NCI-H2029 treated with DMSO at 0.1 percent for 48 hours (cell line): ENCODE measurements around the gene ZFP28.
A peak's percentile ranks its signal among the peaks of the same experiment; 100 is the strongest.

Experiments
- DNase-seq: peaks from one replicate; lab custom pipeline; 2025; lab: John Stamatoyannopoulos, UW

Gene ZFP28

DNA sequence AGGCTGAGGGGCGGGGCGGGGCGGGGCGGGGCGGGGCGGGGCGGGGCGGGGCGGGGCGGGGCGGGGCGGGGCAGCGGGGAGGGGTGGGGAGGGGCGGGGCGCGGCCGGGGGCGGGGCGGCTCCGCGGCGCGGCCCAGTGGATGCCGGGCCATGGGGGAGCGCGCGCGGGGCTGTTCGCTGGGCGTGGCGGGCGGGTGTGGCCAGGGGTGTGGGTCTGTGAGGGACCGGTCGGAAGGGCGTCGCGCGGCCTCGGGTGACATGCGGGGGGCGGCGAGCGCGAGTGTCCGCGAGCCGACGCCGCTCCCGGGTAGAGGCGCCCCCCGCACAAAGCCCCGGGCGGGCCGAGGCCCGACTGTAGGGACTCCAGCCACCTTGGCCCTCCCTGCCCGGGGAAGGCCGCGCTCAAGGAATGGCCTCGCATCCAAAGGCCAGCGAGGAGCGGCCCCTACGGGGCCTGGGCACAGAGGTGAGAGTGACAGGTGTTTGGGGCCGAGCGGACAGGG, at the start of gene ZFP28:
Gene ZFP28 (plus strand): TSS at position 188 of the 503 bp plus-strand sequence. CDS start 71 bp downstream, at position 259.
- no peak for DNase-seq

DNA sequence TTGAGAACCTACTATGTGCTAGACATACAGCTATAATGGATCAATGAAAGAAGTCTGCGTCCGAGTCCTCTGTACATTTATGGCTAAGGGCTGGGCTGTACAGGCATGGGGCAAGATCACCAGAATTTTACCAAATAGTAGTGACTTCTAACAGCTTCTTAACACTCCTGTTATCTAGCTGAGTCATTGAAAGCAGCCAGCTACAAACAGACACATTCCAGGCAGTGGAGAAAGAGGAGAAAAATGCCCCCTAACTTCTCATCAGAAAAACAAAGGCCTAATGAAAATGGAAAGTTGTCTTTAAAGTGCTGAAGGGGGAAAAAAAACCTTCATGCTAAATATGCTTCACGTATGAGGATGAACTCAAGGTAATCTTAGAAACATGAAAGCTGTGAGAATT, 47.3 kb upstream of the ZFP28 start:
- no peak for DNase-seq

DNA sequence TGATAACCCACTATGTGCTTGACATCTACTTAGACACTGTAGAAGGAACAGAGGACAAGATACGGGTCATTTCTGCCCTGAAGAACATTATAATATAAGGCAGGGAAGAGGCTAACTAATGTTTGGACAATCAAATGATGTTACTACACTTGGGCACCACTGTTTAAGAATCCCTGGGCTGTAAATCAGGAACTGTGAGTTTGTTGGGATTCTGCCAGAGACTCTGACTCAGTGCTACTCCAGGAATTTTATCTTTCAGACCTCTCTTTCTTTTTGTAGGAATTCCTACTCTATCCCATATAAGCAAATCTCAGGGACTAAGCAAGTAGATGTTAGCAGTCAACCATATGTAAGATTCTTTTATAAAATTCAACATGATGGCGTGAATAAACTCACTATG, 34.2 kb upstream of the ZFP28 start:
- no peak for DNase-seq

DNA sequence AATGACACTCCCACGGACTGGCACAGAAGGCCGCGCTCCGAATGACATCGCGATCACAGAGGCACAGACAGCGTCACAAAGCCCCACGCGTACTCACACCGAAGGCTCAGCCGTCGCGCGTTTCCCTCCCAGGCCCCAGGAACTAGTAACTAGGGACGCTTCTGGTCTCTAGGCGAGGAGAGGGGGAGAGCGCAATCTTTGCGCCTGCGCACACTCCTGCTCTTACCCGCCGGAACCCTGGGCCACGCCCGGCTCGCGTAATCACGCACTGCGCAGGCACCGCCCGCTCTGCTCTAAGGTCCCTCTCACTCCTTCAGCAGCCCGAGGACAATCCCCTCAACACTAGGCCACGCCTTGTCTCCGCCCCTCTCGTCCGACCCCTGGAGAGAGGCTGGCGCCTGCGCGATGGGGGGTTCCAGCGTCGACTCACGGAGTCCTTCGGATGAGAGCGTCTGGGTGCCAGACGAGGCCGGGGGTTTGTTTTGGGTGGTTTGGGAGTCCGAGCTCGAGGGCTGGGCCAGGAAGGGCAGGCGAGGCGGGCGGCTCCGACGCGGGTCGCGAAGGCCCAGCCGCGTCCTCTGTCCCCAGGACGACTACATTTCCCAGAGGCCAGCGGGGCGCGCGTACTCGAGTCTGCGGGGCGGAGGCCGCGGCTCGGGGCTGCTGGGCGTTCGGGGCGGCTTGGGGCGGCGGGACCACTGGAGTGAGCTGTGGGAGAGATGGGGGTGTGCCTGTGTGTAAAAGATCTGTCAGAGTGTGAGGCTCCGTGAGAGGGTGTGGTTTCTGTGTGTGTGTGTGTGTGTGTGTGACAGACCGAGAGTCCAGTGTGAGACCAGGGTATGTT, 31.1 kb upstream of the ZFP28 start, which contains the start of gene ZNF471:
Gene ZNF471 (plus strand): TSS at position 410 of the 844 bp plus-strand sequence. CDS start 3,717 bp downstream, outside the sequence.
- no peak for DNase-seq

DNA sequence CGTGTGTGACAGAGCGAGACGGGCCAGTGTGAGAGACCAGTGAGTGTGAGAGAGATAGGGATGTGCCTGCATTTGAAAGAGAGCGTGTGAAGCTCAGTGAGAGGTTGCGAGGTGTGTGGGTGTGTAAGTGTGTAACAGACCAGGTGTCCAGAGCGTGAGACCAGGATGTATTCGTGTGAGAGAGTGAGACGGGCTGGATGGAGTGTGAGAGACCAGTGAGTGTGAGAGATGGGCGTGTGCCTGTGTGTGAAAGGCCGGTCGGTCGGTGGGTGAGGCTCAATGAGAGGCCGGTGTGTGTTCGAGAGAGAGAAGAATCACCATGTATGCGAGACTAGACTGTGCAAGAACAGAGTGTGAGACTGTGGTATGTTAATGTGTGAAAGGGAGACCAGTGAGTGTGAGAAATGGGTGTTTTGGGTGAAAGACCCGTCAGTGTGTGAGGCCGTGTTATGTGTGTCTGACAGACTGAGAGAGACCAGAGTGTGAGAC, 30.4 kb upstream of the ZFP28 start:
- no peak for DNase-seq

DNA sequence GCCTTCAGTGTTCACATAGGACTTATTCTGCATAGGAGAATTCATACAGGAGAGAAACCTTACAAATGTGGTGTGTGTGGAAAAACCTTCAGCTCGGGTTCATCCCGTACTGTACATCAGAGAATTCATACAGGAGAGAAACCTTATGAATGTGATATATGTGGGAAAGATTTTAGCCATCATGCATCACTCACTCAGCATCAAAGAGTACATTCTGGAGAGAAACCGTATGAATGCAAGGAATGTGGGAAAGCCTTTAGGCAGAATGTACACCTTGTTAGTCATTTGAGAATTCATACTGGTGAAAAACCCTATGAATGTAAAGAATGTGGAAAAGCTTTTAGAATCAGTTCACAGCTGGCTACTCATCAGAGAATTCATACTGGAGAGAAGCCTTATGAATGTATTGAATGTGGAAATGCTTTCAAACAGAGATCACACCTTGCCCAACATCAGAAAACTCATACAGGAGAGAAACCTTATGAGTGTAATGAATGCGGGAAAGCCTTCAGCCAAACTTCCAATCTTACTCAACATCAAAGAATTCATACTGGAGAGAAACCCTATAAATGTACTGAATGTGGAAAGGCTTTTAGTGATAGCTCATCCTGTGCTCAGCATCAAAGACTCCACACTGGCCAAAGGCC, 13.4 kb upstream of the ZFP28 start:
- DNase-seq: no peak

DNA sequence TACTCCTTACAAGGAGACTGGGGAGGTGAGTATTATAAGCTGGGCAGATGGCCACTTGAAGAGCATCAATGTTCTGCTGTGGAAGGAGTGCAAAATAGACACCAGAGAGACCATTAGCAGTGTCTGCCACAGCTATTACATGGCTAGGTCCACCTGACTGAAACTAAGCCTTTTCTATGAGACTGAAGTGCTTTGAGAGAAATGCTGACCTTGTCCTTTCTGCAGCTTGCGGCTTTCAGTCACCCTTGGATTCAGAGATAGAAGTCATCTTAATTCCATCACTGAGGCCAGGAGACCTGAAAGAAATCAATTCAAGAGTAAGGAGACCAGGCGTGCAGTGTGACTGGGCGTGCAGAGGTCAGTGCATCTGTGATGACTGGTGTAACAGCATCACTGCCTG, 1.3 kb upstream of the ZFP28 start:
- no peak for DNase-seq

DNA sequence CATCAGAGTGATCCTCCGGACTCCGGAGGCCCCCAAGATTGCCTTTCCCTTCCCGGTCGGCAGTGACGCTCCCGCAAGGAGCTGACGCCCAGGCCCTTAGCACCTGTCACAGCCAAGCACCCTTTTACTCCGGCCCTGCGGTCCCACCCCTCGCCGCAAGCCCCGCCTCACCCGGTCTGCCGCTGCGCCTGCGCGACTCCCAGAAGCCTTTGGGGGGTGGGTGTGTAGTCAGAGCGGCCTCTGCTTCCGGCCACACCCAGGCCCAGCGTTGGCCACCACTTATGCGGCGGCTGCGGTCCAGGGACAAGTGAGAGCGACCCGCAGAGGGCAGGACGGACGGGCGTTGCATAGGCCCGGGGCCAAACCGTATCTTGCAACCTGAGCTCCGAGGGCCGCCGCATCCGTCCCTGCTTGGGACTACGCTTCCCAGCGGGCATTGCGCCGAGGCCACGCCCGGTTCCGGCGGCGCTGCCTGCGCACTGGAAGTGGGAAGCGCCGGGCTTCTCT, 441 bp upstream of the ZFP28 start:
- DNase-seq: peak; percentile 47

DNA sequence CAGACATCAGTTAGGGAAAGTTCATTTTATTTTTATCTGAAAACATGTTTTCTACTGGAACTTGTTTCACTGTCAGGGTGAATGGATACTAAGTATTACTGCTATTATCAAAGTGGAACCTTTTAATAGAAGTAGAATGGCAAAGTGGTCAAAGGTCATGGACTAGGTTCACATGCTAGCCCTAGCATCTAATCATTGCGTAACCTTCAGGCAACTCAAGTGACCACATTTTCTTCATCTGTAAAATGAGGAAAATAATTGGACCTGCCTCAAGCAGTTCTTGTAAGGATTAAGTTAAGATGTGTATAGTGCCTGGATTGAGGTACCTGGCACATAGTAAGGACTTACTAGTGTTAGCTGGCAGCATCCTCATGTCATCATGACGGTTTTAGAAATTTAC, 5.0 kb downstream of the ZFP28 start:
- no peak for DNase-seq

DNA sequence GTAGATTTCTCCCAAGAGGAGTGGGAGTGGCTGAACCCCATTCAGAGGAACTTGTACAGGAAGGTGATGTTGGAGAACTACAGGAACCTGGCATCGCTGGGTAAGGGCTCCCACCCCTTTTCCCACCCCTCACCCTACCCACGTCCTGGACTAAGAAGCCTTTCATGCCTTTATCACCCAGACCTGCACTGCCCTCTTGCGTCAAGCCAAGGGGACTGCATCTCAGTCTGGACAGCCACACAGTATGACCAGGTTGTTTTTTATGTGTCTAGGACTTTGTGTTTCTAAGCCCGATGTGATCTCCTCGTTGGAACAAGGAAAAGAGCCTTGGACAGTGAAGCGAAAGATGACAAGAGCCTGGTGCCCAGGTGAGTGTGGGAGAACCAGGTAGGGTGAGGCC, 8.8 kb downstream of the ZFP28 start:
- DNase-seq: no peak

DNA sequence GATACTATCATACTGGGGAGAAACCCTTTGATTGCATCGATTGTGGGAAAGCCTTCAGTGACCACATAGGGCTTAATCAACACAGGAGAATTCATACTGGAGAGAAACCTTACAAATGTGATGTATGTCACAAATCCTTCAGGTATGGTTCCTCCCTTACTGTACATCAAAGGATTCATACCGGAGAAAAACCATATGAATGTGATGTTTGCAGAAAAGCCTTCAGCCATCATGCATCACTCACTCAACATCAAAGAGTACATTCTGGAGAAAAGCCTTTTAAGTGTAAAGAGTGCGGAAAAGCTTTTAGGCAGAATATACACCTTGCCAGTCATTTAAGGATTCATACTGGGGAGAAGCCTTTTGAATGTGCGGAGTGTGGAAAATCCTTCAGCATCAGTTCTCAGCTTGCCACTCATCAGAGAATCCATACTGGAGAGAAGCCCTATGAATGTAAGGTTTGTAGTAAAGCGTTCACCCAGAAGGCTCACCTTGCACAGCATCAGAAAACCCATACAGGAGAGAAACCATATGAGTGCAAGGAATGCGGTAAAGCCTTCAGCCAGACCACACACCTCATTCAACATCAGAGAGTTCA, 15.6 kb downstream of the ZFP28 start:
- DNase-seq: no peak

DNA sequence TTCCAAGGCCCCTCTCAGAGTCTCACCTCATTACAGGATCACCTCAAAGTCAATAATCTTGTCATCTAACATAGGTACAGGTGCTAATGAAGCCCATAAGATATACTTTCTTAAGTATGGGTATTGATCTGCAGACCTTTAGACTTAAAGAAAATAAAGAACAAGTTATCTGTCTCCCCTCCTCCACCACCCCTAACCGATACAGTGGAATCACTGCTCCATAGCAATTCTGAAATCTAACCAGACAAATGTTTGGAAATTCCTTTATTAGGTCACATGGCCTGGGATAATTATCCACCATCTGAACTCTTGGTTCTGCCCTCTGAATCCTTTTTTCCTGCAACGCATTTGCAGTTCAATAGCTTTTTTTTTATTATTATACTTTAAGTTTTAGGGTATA, 24.0 kb downstream of the ZFP28 start:
- no peak for DNase-seq

DNA sequence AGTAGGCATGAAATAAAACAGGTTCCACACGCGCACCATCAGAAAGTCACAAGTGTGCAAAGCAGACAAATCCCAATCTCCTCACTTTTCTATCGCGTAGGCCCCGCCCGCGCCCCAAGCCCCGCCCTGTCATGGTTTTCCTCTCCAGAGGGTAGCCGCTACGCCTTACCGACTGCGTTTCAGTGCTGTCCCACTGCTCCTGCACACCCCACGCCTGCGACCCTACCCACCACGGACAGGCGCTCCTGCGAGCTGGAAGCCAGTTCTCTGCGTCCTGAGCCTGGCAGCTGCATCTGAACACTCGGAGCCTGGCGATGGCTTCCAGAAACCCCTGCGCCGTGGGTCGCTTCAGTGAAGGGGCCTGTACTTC, 28.1 kb downstream of the ZFP28 start:
- DNase-seq: no peak

DNA sequence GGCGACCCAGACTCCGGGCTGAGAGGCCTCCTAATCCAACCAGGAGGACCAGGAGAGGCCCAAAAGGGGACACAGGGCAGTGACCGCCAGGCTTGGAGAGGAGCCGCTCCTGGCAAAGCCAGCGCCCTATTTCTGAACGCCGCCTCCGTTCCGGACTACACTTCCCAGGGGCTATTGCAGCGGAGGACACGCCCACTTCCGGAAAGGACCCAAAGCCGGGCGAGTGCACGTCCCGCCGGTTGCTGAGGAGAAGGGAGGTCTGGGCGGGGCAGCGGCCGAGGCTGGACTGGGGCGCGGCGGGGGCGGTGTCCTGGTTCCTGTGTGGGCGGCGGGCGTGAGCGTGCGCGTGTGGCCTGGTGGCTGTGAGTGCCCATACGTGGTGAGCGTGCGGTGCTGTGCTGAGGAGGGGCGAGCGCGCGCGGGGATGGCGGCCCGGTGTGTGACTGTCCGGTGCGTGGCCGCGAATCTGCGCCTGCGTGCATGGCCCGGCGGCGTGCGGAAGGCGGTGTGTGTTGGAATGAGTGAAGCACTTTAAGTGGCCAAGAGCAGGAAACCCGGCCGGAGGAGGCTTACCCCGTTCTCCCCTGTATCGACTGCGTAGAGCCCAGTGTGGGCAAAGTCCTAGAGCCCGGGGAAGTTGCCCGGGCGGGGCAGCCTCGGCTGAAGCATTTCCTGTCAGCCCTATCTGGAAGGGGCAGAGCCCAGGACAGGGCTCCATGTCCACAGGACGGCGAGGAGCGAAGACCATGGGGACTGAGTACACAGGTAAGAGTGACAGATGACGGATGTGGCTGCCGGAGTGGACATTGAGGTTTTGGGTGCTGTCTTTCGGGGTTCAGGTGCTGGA, 28.7 kb downstream of the ZFP28 start, which contains the start of gene ZNF470:
Gene ZNF470 (plus strand): TSS at position 195 of the 847 bp plus-strand sequence. CDS start 2,844 bp downstream, outside the sequence.
- DNase-seq: peak; percentile 37

DNA sequence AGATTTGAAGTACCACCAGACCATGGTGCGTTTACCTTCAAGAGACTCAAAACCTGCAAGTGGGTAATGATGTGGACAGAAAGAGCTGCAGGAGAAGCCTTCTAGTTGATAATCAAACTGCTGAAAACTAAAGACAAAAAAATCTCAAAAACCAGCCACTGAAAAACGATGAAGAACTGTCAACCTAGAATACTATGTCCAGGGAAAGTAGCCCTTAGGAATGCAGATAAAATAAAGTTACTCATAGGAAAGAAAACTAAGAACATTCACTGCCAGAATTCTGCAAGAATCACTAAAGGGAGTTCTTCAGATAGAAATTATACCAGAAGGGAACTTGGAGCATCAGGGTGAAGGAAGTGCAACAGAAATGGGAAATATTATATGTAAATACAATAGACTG, 33.8 kb downstream of the ZFP28 start:
- no peak for DNase-seq

DNA sequence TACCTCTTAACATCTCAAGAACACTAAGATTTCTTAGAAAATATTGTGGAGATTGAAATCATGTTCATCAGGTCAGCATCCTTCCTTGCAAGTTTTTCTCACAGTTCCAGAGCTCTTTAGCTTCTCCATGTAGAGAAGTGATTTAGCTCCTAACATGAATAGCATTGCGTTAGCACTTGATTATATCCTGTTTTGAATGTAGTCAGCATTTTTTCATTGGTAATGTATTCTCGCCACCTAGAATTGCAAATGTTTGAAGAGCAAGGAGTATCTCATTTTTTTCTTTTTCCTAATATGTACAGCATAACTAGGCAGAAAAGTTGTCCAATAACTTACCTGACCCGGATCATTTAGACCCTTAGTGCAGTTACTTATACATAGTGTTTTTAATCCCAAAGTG, 35.2 kb downstream of the ZFP28 start:
- DNase-seq: no peak

DNA sequence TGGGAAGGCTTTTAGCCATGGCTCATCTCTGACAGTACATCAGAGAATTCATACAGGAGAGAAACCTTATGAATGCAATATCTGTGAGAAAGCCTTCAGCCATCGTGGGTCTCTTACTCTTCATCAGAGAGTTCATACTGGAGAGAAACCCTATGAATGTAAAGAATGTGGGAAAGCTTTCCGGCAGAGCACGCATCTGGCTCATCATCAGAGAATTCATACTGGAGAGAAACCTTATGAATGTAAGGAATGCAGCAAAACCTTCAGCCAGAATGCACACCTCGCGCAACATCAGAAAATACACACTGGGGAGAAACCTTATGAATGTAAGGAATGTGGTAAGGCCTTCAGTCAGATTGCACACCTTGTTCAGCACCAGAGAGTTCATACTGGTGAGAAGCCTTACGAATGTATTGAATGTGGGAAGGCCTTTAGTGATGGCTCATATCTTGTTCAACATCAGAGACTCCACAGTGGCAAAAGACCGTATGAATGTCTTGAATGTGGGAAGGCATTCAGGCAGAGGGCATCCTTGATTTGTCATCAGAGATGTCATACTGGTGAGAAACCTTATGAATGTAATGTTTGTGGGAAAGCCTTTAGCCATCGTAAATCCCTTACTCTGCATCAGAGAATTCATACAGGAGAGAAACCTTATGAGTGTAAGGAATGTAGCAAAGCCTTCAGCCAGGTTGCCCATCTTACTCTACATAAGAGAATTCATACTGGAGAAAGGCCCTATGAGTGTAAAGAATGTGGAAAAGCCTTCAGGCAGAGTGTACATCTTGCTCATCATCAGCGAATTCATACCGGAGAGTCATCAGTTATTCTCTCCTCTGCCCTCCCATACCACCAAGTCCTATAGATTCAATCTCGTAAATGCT, 39.2 kb downstream of the ZFP28 start:
- no peak for DNase-seq

DNA sequence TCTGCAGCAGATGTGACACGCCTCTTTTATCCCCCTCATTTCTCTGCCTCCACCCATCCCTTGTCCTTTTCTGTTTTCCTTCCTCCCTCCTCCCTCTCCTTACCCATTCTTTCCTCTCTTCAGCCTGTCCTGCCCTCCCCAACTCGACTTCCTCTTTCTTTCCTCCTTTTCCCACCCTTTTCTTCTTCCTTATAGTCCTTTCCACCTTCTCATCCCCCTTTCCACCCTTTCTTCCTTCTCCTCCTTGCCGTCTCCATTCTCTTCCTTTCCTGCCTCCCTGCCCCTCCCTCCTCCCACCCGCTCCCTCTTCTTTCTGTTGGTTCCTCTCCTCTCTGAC, 55.7 kb downstream of the ZFP28 start:
- DNase-seq: no peak

DNA sequence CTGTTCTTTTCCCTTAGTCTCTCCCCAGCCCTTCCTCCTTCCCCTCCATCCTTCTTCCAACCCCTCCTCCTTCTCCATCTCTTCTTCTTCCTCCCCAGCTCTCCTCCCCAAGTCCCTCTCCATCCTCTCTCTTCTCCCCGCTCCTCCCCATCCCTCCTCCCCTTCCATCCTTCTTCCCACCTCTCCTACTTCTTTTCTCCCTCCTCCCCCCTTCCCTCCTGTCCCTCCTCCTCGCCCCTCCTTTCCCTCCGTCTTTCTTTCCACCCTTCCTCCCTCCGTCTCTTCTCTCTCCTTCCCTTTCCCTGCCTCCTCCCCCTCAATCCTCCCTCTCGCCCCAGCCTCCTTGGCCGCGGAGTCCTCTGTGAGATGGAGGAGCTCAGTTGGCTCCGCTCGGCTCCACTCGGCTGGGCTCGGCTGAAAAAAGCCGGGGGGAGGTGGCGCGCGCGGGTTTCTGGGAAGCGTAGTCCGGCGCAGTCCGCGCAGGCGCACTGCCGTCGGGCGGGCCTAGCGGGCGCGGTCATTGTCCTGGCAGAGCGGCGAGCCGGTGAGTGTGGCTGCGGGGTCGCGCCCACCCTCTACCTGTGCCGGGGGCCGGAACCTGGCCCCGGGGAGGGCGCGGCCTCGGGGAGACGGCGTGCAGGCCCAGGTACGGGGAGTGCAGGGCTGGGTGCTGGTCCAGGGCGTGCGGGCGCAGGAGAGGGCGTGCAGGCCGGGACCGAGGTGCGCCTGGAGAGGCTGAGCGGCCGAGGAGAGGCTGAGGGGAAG, 56.2 kb downstream of the ZFP28 start, which contains the start of gene ZNF71:
Gene ZNF71 (plus strand): TSS at position 520 of the 765 bp plus-strand sequence. CDS start 6,257 bp downstream, outside the sequence.
- DNase-seq: peak; percentile 62

DNA sequence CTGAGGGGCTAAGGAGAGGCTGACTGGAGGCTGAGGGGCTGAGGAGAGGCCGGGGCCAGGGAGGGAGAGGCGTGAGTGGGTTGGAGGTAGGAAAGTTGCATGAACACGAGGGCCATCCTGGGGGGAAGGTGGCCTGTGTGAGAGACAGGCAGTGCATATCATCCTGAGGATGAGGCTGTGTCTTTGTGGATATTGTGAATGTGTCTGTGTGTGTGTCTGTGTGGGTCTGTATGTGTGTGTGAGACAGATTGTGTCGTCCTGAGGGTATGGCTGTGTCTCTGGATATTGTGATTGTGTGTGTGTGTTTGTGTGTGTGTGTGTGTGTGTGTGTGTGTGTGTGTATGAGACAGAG, 56.8 kb downstream of the ZFP28 start:
- no peak for DNase-seq
